ENCODE measurements around the gene SPN. TPM values are rescaled to one million over a fixed set of nuclear protein-coding genes. Genes with fewer than 3 reads are reported as not detected.
"Not testable (repeated sequence)": the region's sequence is repeated elsewhere in the genome, so short reads cannot be mapped to it uniquely, and the experiment has no call there.

The SPN gene
- total and polyA plus RNA-seq, 11 donors, result 0.44 to 17.0 (median 1.3) TPM

DNA sequence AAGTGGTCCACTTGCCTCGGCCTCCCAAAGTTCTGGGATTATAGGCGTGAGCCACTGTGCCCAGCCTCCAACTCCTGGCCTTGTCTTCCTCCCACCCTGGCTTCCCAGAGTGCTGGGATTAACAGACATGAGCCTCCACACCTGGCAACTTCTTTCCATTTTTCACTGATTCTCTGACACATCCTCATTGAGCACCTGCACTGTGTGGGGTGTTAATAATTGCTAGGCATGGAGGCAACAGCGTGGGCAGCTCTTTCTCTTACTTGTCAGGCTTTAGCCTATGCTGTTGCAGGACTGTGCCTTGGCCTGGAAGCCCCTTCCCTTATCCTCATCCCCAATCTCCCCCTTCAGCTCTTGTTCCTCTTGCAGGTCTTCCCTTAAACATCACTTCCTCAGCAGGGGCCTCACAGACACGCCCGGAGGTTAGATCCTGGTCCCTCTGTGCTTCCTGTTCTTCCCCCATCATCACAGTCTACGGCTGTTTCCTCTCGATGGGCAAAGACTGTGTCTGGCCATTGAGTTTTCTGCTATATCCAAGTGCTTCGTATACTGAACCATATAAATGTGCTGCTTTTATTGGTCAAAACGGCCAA, 23.8 kb downstream of the SPN start:
- no peaks in the 10 kb centered on the region for H3K9me3 ChIP-seq
- no peak for TF ChIP-seq POLR2A (IDR thresholded peaks at IDR 0.05)
- TF ChIP-seq, protein P1, sequence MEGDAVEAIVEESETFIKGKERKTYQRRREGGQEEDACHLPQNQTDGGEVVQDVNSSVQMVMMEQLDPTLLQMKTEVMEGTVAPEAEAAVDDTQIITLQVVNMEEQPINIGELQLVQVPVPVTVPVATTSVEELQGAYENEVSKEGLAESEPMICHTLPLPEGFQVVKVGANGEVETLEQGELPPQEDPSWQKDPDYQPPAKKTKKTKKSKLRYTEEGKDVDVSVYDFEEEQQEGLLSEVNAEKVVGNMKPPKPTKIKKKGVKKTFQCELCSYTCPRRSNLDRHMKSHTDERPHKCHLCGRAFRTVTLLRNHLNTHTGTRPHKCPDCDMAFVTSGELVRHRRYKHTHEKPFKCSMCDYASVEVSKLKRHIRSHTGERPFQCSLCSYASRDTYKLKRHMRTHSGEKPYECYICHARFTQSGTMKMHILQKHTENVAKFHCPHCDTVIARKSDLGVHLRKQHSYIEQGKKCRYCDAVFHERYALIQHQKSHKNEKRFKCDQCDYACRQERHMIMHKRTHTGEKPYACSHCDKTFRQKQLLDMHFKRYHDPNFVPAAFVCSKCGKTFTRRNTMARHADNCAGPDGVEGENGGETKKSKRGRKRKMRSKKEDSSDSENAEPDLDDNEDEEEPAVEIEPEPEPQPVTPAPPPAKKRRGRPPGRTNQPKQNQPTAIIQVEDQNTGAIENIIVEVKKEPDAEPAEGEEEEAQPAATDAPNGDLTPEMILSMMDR (IDR thresholded peaks at IDR 0.05), result no peak
- H3K27me3 ChIP-seq, result no peaks in the 10 kb centered on the region
- peaks cover 0 to 6% (median 0%) of the 10 kb centered on the region in 12 donors for H3K4me1 ChIP-seq
- no peak overlapping the region for H3K4me3 ChIP-seq
- intact Hi-C loops (cut with DNase I), result no loop called here
- DNase-seq (no peak), ATAC-seq (no peak)
- H3K27ac ChIP-seq, result no peak overlapping the region
- 74 to 79% (median 75%) methylated on average over 9 of the region's 9 CpGs for WGBS, 4 donors
- H3K36me3 ChIP-seq, result peaks cover 0 to 3% (median 0%) of the 10 kb centered on the region in 9 donors

- Histone ChIP-seq H3K36me3 (no peaks in the 10 kb centered on the region), H3K9me3 (no peaks in the 10 kb centered on the region), H3K4me1 (peaks cover 0 to 6% (median 0%) of the 10 kb centered on the region in 12 donors), H3K27me3 (no peaks in the 10 kb centered on the region), H3K27ac (no peak overlapping the region), H3K4me3 (no peak overlapping the region)
- TF ChIP-seq POLR2A (IDR thresholded peaks at IDR 0.05), result no peak
- TF ChIP-seq, protein P1 (IDR thresholded peaks at IDR 0.05), result no peak
- ATAC-seq (no peak), DNase-seq (no peak)
- WGBS, 4 donors, result 76 to 86% (median 82%) methylated on average over 2 of the region's 2 CpGs
- intact Hi-C loops (cut with DNase I), result no loop called here
These were observed 24.7 kb downstream of the SPN start for GRCh38 chr16:29687755-29688154.

DNA sequence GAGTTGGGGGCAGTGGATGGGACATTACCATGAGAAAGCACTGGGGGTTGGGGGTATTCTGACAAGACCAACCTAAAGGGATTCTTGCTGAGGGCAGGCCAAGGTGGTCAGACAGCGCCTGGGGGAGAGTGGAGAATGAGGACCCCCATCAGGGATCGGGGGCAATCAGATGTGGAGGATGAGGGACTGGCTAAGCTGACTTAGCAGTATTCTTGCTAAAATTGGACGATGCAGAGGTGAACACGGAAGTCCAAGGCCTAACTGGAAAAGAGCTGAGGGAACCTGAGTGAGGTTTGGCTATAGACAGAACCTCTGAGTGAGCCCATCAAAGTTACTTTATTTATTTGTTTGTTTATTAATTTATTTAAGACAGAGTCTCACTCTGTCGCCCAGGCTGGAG, 25.1 kb downstream of the SPN start:
- no peak for ATAC-seq
- WGBS, 4 donors, result 90 to 94% (median 92%) methylated on average over 5 of the region's 5 CpGs
- Histone ChIP-seq H3K27ac (no peak overlapping the region), H3K4me1 (peaks cover 0 to 6% (median 0%) of the 10 kb centered on the region in 12 donors), H3K9me3 (no peaks in the 10 kb centered on the region), H3K4me3 (no peak overlapping the region), H3K36me3 (no peaks in the 10 kb centered on the region), H3K27me3 (no peaks in the 10 kb centered on the region)
- TF ChIP-seq, protein P1 (IDR thresholded peaks at IDR 0.05), result no peak
- DNase-seq, result no peak
- intact Hi-C loops (cut with DNase I), result no loop called here

DNA sequence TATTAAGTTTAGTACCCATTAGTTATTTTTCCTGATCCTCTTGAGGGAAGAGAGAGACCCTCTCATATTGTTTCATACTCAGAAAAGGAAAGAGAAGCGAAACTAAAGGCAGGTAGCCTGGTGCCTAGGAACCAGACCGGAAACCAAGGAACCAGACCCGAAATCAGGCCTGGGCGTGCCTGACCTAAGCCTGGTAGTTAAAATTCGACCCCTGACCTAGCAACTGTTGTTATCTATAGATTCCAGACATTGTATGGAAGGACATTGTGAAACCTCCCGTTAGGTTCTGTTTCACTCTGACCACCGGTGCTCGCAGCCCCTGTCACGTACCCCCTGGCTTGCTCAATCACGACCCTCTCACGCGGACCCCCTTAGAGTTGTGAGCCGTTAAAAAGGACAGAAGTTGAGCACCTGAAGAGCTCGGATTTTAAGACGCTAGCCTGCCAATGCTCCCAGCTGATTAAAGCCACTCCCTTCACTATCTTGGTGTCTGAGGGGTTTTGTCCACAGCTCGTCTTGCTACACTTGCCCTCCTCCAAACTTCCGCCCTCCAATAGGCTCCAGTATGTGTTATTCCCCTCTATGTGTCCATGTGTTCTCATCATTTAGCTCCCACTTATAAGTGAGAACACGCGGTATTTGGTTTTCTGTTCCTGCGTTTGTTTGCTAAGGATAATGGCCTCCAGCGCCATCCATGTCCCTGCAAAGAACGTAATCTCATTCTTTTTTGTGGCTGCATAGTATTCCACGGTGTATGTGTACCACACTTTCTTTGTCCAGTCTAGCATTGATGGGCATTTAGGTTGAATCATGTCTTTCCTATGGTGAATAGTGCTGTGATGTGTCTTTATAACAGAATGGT, 26.7 kb downstream of the SPN start:
- 84 to 91% (median 86%) methylated on average over 23 of the region's 23 CpGs for WGBS, 4 donors
- not testable (repeated sequence) for H3K4me3 ChIP-seq, ATAC-seq, H3K27me3 ChIP-seq, DNase-seq, H3K36me3 ChIP-seq, H3K4me1 ChIP-seq, H3K9me3 ChIP-seq, H3K27ac ChIP-seq
- intact Hi-C loops (cut with DNase I), result loop anchor here in 2 of 10 donors (10.0 kb wide), 2 partner anchors 85 to 155 kb away; partner anchors contain the start of gene ZG16 (in 1 of the 2)

GRCh38 chr16:29692606-29693005, 29.6 kb downstream of the SPN start:
- H3K9me3 ChIP-seq, H3K27ac ChIP-seq, H3K36me3 ChIP-seq, H3K4me3 ChIP-seq, DNase-seq, H3K27me3 ChIP-seq, ATAC-seq, H3K4me1 ChIP-seq: not testable (repeated sequence)
- intact Hi-C loops (cut with DNase I), result loop anchor here in 2 of 10 donors (10.0 kb wide), 2 partner anchors 82 to 152 kb away; partner anchors contain the start of gene ZG16 (in 1 of the 2)
- WGBS, 4 donors, result 96 to 98% (median 97%) methylated on average over 26 of the region's 26 CpGs
